Sigmoid colon (tissue), 7 donors: Measurements from ENCODE around the gene NPHP4. TPM values are rescaled to one million over a fixed set of nuclear protein-coding genes. Genes with fewer than 3 reads are reported as not detected.

Source experiments
- DNase-seq: peaks from one replicate; pipeline ENCODE4 v3.0.0-alpha.2; 2019
- H3K27ac ChIP-seq, 4 donors: fragments of 200-600 bp; sonication (generic); one replicate each; pipeline ENCODE4 v1.5.1; 2016 to 2019; ENCODE audit warnings: mild to moderate bottlenecking in 1 of 4
- H3K27me3 ChIP-seq, 3 donors: fragments of 200-600 bp; sonication (generic); one replicate each; pipeline ENCODE4 v1.5.1; 2019; ENCODE audit warnings: mild to moderate bottlenecking in 1 of 3
- H3K36me3 ChIP-seq, 4 donors: fragments of 200-600 bp; sonication (generic); one replicate each; pipeline ENCODE4 v1.5.1; 2016 to 2019
- H3K4me1 ChIP-seq, 4 donors: fragments of 200-600 bp; sonication (generic); one replicate each; pipeline ENCODE4 v1.5.1; 2017 to 2019
- H3K4me3 ChIP-seq, 4 donors: fragments of 200-600 bp; sonication (generic); one replicate each; pipeline ENCODE4 v1.5.1; 2017 to 2019; ENCODE audit warnings: mild to moderate bottlenecking in 2 of 4, moderate library complexity in 1 of 4
- H3K9me3 ChIP-seq, 4 donors: fragments of 200-600 bp in 3 of 4; sonication (generic) in 3 of 4; one replicate each; pipeline versions ENCODE4 v1.5.1 to v1.6.1; 2013 to 2019
- EP300 ChIP-seq, 4 donors: sonication (generic); formaldehyde crosslinking; IDR thresholded peaks; one replicate each; pipeline ENCODE4 v1.6.1; 2017; ENCODE audit warnings: antibody characterized with exemption in 4 of 4
- POLR2A ChIP-seq, 2 donors: fragments of 450-650 bp; IDR thresholded peaks; one replicate each; pipeline ENCODE4 v1.6.1; 2016; ENCODE audit warnings: antibody characterized with exemption in 2 of 2, mild to moderate bottlenecking in 2 of 2, moderate library complexity in 2 of 2
- POLR2AphosphoS5 ChIP-seq, 4 donors: sonication (generic); formaldehyde crosslinking; IDR thresholded peaks; one replicate each; pipeline ENCODE4 v1.6.1; 2017; ENCODE audit warnings: antibody characterized with exemption in 4 of 4
- WGBS, 2 donors: extraction: QIAGEN DNeasy Blood & Tissue Kit; methylation state at CpG; one replicate each; pipeline ENCODE4 v1.1.7; 2013; 5-methylcytosine and 5-hydroxymethylcytosine counted together
- intact Hi-C: fragments of 100-400 bp; cut with DNase I; formaldehyde crosslinking; loops from one replicate; pipeline ENCODE4 v1.15.1; 2023
- polyA plus RNA-seq, 3 donors: library from polyadenylated mRNA; stranded (reverse); fragments of 200-250 nt; gene quantifications; one replicate each; pipeline ENCODE4 v1.2.3, GENCODE V29; 2013
- total RNA-seq, 4 donors: library from RNA; depleted of rRNA; stranded (reverse); fragments of >200 nt; gene quantifications; one replicate each; pipeline ENCODE4 v1.1.0, GENCODE V29; 2016
- TF ChIP-seq, protein P1 (sequence below), 4 experiments: fragments of 450-650 bp in 3 of 4; fragments of 200-600 bp in 1 of 4; IDR thresholded peaks; one replicate each; pipeline ENCODE4 v1.5.1; 2016 to 2019; ENCODE audit warnings: antibody characterized with exemption in 4 of 4, mild to moderate bottlenecking in 3 of 4, moderate library complexity in 2 of 4
- donor health status: healthy with polysubstance abuse.
- donor health status: Bipolar disorder and iron deficiency.
- donor health status: healthy.

Gene NPHP4
- total and polyA plus RNA-seq, 7 donors = 0.60 to 12.2 (median 5.7) TPM

DNA sequence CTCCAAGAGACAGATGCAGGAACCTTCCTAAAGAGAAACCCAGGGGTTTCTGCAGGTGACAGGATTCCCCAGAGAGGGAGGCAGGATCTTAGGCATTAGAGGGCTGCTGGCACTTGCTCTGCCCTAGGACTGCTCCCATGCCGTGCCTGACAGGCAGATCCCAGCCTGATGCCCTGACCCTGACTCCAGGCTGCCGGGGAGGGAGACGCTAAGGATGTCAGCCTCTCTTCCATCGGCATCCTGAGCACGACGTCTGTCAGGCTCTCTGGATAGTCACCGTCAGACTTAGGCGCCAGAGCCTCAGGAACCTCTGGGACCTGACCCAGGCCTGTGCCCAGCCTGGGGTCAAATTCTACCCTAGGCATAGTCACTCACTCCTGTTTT is 157.1 kb downstream of the NPHP4 start:
- Histone ChIP-seq H3K4me3 (no peak overlapping the region), H3K36me3 (no peaks in the 10 kb centered on the region), H3K27me3 (peaks cover 0 to 47% (median 18%) of the 10 kb centered on the region in 3 donors), H3K4me1 (no peaks in the 10 kb centered on the region), H3K27ac (no peak overlapping the region), H3K9me3 (no peaks in the 10 kb centered on the region)
- intact Hi-C loops = no loop called here
- TF ChIP-seq, protein P1, sequence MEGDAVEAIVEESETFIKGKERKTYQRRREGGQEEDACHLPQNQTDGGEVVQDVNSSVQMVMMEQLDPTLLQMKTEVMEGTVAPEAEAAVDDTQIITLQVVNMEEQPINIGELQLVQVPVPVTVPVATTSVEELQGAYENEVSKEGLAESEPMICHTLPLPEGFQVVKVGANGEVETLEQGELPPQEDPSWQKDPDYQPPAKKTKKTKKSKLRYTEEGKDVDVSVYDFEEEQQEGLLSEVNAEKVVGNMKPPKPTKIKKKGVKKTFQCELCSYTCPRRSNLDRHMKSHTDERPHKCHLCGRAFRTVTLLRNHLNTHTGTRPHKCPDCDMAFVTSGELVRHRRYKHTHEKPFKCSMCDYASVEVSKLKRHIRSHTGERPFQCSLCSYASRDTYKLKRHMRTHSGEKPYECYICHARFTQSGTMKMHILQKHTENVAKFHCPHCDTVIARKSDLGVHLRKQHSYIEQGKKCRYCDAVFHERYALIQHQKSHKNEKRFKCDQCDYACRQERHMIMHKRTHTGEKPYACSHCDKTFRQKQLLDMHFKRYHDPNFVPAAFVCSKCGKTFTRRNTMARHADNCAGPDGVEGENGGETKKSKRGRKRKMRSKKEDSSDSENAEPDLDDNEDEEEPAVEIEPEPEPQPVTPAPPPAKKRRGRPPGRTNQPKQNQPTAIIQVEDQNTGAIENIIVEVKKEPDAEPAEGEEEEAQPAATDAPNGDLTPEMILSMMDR (IDR thresholded peaks at IDR 0.05) = no peak
- TF ChIP-seq POLR2AphosphoS5 (IDR thresholded peaks at IDR 0.05) (no peak), POLR2A (IDR thresholded peaks at IDR 0.05) (no peak), EP300 (IDR thresholded peaks at IDR 0.05) (no peak)
- DNase-seq = no peak
- WGBS, 2 donors = 70 to 75% methylated on average over 8 of the region's 8 CpGs

DNA sequence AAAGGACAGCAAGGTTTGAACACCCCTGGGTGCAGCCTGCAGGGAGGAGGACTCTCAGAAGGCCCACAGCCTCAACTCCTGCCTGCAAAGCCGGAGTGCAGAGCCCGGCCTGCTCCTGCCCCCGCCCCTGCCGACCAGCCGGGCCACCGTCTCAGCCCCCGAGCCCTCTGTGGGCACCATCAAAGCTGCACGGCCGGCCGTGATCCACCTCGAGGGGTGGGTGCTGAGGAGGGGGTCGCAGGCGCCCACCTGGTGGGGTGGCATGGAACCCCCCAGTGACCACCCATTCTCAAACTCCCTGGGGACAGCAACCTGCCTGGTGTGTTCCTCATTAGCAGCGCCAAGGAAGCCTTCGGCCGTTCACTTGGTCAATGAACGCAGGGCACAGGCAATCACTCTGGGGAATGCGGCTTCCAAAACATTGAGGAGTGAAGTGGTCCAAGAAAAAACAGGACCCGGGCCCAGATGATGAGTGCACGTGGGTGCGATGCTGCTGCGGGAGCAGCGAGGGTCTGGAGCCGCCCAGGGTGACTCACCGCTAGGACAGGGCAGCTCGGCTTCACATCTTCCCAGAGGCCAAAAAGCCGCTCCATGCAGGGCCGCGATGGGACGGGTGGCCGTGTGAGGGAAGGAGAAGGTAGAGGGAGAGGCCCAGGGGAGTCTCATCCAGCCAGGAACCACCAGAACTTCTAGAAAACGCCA is 157.6 kb downstream of the NPHP4 start:
- DNase-seq = no peak
- TF ChIP-seq POLR2AphosphoS5 (IDR thresholded peaks at IDR 0.05) (no peak), EP300 (IDR thresholded peaks at IDR 0.05) (no peak), POLR2A (IDR thresholded peaks at IDR 0.05) (no peak)
- TF ChIP-seq, protein P1 (IDR thresholded peaks at IDR 0.05) = no peak
- Histone ChIP-seq H3K27me3 (peaks cover 0 to 47% (median 20%) of the 10 kb centered on the region in 3 donors), H3K9me3 (no peaks in the 10 kb centered on the region), H3K4me3 (no peak overlapping the region), H3K36me3 (no peaks in the 10 kb centered on the region), H3K27ac (no peak overlapping the region), H3K4me1 (no peaks in the 10 kb centered on the region)
- WGBS, 2 donors = 80% methylated on average over 32 of the region's 32 CpGs
- intact Hi-C loops = no loop called here

DNA sequence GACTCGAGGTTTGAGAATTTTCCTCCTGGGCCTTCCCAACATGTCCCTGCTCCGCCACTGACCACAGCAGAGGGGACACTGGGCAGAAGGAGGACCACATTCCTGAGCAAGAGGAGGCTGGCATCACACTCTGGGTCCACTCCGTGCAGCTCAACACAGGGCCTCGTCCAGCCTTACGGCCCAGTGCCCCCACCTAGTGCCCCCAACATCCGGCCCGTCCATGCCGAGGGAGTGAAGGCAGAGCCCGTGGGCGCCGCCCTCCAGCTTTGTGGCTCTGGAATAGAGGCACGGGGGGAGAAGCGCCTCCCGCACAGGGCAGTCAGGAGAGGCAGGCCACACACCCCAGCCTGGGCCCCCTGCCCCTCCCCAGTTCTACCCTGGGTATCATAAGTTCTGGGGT is 158.3 kb downstream of the NPHP4 start:
- H3K4me3 ChIP-seq = no peak overlapping the region
- intact Hi-C loops = no loop called here
- peaks cover 0 to 47% (median 20%) of the 10 kb centered on the region in 3 donors for H3K27me3 ChIP-seq
- no peaks in the 10 kb centered on the region for H3K36me3 ChIP-seq
- no peaks in the 10 kb centered on the region for H3K9me3 ChIP-seq
- 83 to 85% methylated on average over 14 of the region's 14 CpGs for WGBS, 2 donors
- TF ChIP-seq EP300 (IDR thresholded peaks at IDR 0.05) (no peak), POLR2AphosphoS5 (IDR thresholded peaks at IDR 0.05) (no peak), POLR2A (IDR thresholded peaks at IDR 0.05) (no peak)
- TF ChIP-seq, protein P1 (IDR thresholded peaks at IDR 0.05) = no peak
- no peak overlapping the region for H3K27ac ChIP-seq
- DNase-seq = no peak
- H3K4me1 ChIP-seq = no peaks in the 10 kb centered on the region

DNA sequence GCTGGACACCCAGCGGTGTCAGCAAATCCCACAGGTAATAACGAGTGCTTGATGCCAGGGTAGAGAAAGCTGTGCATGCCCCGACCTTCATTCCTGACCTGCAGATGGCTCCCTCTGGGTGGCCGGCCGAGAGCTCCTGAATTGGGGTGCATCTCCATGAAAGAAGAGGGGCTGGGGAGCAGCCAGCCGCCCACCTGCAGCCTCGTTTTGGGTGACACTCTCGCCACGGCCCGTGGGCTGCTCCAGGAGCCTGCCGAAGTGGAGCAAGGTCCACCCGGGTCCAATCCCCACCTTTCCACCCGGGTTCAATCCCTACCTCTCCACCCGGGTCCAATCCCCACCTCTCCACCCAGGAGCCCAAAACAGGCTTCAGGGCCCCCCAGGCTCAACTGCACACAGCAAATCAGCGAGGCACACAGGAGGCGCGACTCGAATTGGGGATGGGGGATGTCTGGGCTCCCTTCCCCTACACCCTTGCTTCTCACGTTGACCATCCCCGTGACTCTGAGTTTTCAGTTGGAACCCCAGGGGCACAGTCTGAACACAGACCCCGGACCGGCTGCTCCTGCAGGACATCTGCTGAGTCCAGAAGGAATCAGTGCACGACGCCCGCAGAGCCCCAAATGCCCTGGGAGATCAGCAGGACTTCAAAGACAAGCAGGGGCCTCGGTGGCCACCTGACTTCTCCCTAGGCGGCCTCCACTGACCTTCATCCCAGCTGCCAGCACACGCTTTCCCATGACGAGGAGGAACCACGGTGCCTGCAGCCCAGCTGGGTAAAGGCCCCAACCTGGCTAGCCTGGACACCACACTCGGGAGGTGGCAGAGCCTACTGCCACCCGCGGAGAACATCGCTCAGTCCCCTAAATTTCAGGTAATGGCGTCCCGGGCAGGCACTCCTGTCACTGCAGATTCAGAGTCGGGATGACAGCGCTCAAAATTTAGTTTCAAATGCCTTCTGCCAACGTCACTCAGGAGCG is 159.0 kb downstream of the NPHP4 start:
- 78 to 82% methylated on average over 40 of the region's 40 CpGs for WGBS, 2 donors
- Histone ChIP-seq H3K27me3 (peaks cover 0 to 47% (median 20%) of the 10 kb centered on the region in 3 donors), H3K27ac (no peak overlapping the region), H3K36me3 (no peaks in the 10 kb centered on the region), H3K4me3 (no peak overlapping the region), H3K4me1 (no peaks in the 10 kb centered on the region), H3K9me3 (no peaks in the 10 kb centered on the region)
- intact Hi-C loops = no loop called here
- DNase-seq = no peak
- TF ChIP-seq POLR2AphosphoS5 (IDR thresholded peaks at IDR 0.05) (no peak), EP300 (IDR thresholded peaks at IDR 0.05) (no peak), POLR2A (IDR thresholded peaks at IDR 0.05) (no peak)
- TF ChIP-seq, protein P1 (IDR thresholded peaks at IDR 0.05) = no peak
